GM13977 (cell line): ENCODE results near the gene KCNJ10.

Source experiments
- DNase-seq: peaks from one replicate; pipeline ENCODE4 v3.0.0; 2012; ENCODE audit warnings: low spot score
- CTCF ChIP-seq: IDR thresholded peaks from 2 replicates; pipeline ENCODE4 v1.5.1; 2012; ENCODE audit warnings: mild to moderate bottlenecking, control low read depth; ENCODE audit not compliant: insufficient read depth; ENCODE audit errors: extremely low read depth, missing control alignments
- in situ Hi-C: fragments of 300-500 bp; cut with MboI; formaldehyde crosslinking; loops from one replicate; pipeline ENCODE4 v1.12.0; 2022; ENCODE audit warnings: low sequenced_read_pairs, low pct_unique_long_range_greater_than_20kb, mixed read lengths, inconsistent platforms; ENCODE audit not compliant: unreplicated experiment

KCNJ10 gene

DNA sequence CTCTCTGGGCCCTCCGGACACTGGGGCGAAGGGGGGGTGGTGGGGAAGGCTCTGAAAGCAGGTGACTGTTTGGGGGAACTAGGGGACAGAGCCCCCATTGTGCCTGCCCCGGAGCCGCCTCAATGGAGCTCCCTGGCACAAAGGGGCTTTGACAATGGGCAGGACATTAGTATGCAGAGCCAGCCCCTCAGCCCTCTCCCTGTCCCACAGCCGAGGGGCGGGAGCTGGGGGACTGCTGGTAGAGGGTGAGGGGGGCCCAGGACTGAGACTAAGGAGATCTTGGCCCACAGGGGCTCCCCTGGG, 7.8 kb downstream of the KCNJ10 start:
- no peak for DNase-seq
- TF ChIP-seq CTCF: no peak
- in situ Hi-C loops: no loop called here

DNA sequence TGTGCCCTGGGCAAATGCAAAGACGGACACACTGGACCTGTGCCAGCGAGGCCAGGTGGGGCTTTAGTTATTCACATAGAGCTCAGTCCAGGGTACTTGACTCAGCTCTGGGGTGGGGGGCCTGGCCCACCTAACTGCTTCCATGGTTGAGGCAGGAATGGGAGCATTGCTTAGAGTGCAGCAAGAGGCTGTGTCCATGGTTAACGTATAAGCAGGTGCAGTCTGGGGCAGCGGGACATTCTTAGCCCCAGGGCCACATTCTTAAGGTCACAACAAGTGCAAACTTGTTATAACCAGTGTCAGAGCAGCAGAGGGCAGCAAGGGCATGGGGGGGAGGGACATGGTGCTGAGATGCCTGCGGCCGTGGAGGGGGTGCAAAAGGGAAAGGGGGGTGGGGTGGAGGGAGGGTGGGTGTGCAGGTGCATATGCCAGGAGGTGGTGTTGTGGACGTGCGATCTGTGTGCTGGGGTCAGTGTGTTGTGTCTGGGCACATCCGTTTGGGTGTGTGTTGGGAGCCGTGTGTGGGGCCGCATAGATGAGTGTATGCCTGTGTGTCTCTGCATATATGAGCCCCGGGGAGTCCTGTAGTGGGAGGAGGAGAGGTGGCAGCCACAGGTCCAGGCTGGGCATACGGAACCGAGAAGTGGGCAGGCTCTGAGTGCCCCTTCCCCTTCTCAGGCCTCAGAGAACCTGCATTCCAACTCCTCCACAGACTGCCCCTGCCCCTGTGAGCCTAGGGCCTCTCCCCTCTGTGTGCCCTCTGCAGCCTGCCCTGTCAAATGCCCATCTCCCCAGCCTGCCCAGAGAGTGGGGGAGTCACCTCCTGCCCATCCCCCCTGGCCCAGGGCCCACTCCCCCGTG, 8.4 kb downstream of the KCNJ10 start:
- DNase-seq: peak; percentile 7
- in situ Hi-C loops: no loop called here
- peak; percentile 10 for TF ChIP-seq CTCF

DNA sequence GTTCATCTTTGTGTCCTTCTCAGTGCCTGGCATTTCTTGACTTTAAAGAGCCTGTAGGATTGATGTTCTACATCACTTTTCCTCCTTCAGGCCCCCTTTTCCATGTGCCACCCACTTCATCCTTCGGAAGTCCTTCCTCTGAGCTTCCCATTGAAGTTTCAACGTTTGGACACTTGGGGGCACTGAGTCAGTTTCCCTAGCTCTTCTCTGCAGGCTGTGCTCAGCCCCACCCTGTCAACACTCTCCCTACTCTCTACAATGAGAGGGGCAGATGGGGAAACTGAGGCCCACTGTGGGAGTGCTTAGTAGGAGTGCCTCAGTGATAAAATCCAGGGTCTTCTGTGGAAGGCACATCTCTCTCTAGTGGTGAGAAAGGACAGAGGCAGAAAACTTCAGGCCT, 11.9 kb downstream of the KCNJ10 start:
- no peak for DNase-seq
- in situ Hi-C loops: no loop called here
- TF ChIP-seq CTCF: peak; percentile 27

GRCh38 chr1:160056648-160057169, 13.3 kb downstream of the KCNJ10 start:
- in situ Hi-C loops: no loop called here
- TF ChIP-seq CTCF: no peak

DNA sequence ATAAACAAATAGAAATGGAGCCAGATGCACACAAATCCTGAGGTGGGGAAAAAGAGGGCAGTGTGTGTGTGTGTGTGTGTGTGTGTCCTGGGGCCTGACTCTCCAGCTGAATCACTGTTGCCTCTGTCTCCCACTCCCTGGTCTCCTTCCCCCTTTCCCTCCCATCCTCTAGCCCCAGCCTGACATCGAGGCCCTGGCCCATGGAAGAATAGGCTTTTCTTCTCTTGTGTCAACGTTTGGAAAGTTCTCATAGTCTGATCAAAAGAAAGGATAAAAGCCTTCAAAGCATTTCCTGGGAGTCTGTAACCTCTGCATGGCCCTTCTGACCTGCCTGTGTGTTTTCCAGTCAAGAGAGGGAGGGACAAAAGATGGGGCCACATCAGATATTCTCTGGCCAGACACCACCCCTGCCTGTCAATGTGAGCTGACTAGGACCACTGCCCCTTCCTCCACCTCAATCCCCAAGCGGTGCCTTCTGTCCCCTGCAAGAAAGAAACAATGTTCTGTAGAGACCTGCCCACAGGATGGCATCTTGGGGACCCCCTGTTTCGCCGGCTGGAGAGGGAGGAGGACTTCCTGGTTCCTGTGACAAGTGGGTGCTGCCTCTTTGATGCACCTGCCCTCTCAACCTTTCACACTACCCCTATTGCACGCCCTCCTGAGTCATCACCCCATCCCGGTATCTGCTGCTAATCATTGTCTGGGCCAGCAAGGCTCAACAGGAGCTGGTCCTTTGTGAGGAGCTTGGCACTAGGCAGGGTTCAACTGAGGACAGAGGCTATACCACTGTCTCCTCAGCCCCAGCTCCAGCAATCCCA, 16.2 kb downstream of the KCNJ10 start:
- no peak for TF ChIP-seq CTCF
- no peak for DNase-seq
- in situ Hi-C loops: no loop called here

More at GRCh38 chr1:160056648-160057169, 13.3 kb downstream of the KCNJ10 start:
- no peak for DNase-seq

DNA sequence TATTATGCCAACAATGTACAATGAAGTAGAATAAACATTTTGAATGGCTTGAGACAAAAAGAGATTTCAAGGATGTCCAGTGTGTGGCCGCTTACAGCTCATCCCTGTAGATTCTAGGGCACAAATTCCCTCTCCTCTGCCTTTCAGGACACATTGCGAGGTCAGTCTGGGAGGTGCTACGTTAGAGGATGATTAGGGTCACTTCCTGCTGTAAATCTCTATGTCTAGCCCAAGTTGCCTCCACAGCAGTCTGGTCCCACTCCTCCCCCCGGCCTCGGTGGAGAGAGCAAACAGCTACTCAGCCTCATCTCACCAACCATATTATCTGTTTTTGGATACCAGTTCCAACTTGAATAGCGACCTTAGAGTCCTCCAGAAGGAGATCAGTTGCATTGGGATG, 17.0 kb downstream of the KCNJ10 start:
- in situ Hi-C loops: no loop called here
- DNase-seq: no peak
- no peak for TF ChIP-seq CTCF
